GM23338 (cell line): ENCODE measurements around the gene NFIA. TPM values are rescaled to one million over a fixed set of nuclear protein-coding genes. Genes with fewer than 3 reads are reported as not detected.

Source experiments
- ATAC-seq: fragments of 200-7000 bp; cut with Tn5 transposase; 3 replicates; pipeline ENCODE4 v1.9.1; 2020
- DNase-seq: peaks from one replicate; pipeline ENCODE4 v3.0.0-alpha.2; 2015; ENCODE audit warnings: low spot score
- H2AFZ ChIP-seq: fragments of 200-600 bp; sonication (generic); 2 replicates; pipeline ENCODE4 v1.8.0; 2016; ENCODE audit warnings: antibody characterized with exemption, mild to moderate bottlenecking, moderate library complexity
- H3F3A ChIP-seq: fragments of 200-600 bp; sonication (generic); replicated peaks from 2 replicates; pipeline ENCODE4 v1.8.0; 2017; ENCODE audit warnings: antibody characterized with exemption, mixed run types, low read depth
- H3K27ac ChIP-seq: fragments of 200-600 bp; sonication (generic); 2 replicates; pipeline ENCODE4 v1.6.1; 2016; ENCODE audit warnings: low read depth
- H3K27me3 ChIP-seq: fragments of 200-600 bp; sonication (generic); 2 replicates; pipeline ENCODE4 v1.8.0; 2016; ENCODE audit warnings: mild to moderate bottlenecking, mixed run types, moderate library complexity; ENCODE audit not compliant: insufficient read depth
- H3K36me3 ChIP-seq: fragments of 200-600 bp; sonication (generic); 2 replicates; pipeline ENCODE4 v1.8.0; 2016; ENCODE audit warnings: mild to moderate bottlenecking; ENCODE audit not compliant: insufficient read depth
- H3K4me1 ChIP-seq: fragments of 200-600 bp; sonication (generic); 2 replicates; pipeline ENCODE4 v1.8.0; 2016; ENCODE audit warnings: mild to moderate bottlenecking, moderate library complexity; ENCODE audit not compliant: insufficient read depth
- H3K4me2 ChIP-seq: fragments of 200-600 bp; sonication (generic); 2 replicates; pipeline ENCODE4 v1.7.1; 2017; ENCODE audit warnings: mixed run types
- H3K4me3 ChIP-seq: fragments of 200-600 bp; sonication (generic); 2 replicates; pipeline ENCODE4 v1.6.1; 2016; ENCODE audit warnings: mixed run types
- H3K79me2 ChIP-seq: fragments of 200-600 bp; sonication (generic); replicated peaks from 2 replicates; pipeline ENCODE4 v1.8.0; 2017; ENCODE audit warnings: mild to moderate bottlenecking; ENCODE audit not compliant: insufficient read depth
- H3K9me2 ChIP-seq: fragments of 200-600 bp; sonication (generic); 2 replicates; pipeline ENCODE4 v1.8.0; 2017; ENCODE audit not compliant: insufficient read depth
- H4K20me1 ChIP-seq: fragments of 200-600 bp; sonication (generic); replicated peaks from 2 replicates; pipeline ENCODE4 v1.8.0; 2017; ENCODE audit warnings: mild to moderate bottlenecking; ENCODE audit not compliant: insufficient read depth
- H3K27ac Mint-ChIP-seq: 2 replicates; pipeline ENCODE4 v1.8.0; 2020; ENCODE audit warnings: inconsistent platforms, mild to moderate bottlenecking, moderate library complexity, mixed read lengths
- H3K27me3 Mint-ChIP-seq: 3 replicates; pipeline ENCODE4 v1.8.0; 2022; ENCODE audit warnings: low read depth, mild to moderate bottlenecking, moderate library complexity, mixed read lengths, inconsistent platforms; ENCODE audit not compliant: insufficient read depth, poor library complexity
- H3K36me3 Mint-ChIP-seq: 3 replicates; pipeline ENCODE4 v1.8.0; 2021; ENCODE audit warnings: low read depth, mild to moderate bottlenecking, inconsistent platforms, moderate library complexity, mixed read lengths
- H3K4me1 Mint-ChIP-seq: 3 replicates; pipeline ENCODE4 v1.8.0; 2020; ENCODE audit warnings: mild to moderate bottlenecking, inconsistent platforms, mixed read lengths
- H3K4me3 Mint-ChIP-seq: 3 replicates; pipeline ENCODE4 v1.8.0; 2021; ENCODE audit warnings: moderate library complexity, mild to moderate bottlenecking, inconsistent platforms, mixed read lengths
- H3K9me3 Mint-ChIP-seq: 3 replicates; pipeline ENCODE4 v1.8.0; 2020; ENCODE audit warnings: moderate library complexity, mild to moderate bottlenecking, inconsistent platforms, mixed read lengths
- CREB1 ChIP-seq: fragments of 250-450 bp; sonication (Bioruptor Pico); IDR thresholded peaks from 2 replicates; pipeline ENCODE4 v1.5.0; 2020; ENCODE audit warnings: low read depth, mild to moderate bottlenecking, moderate library complexity
- CTCF ChIP-seq, 2 experiments: fragments of 200-600 bp in 1 of 2; sonication (generic) in 1 of 2; conservative IDR thresholded peaks; 2 replicates each; pipeline versions ENCODE4 v1.5.1 to v1.6.1; 2016 to 2017; ENCODE audit warnings: antibody characterized with exemption in 2 of 2, low read depth in 2 of 2, mild to moderate bottlenecking in 2 of 2, moderate library complexity in 1 of 2
- ETS1 ChIP-seq: IDR thresholded peaks from 2 replicates; pipeline ENCODE4 v1.6.1; 2016; ENCODE audit warnings: antibody characterized with exemption
- EZH2 ChIP-seq: fragments of 200-600 bp; sonication (generic); IDR thresholded peaks from one replicate; pipeline ENCODE4 v1.8.0; 2017; ENCODE audit warnings: antibody characterized with exemption, mild to moderate bottlenecking, low read depth; ENCODE audit not compliant: unreplicated experiment
- EZH2phosphoT487 ChIP-seq: fragments of 200-600 bp; sonication (generic); IDR thresholded peaks from one replicate; pipeline ENCODE4 v1.8.1; 2018; ENCODE audit warnings: antibody characterized with exemption; ENCODE audit not compliant: unreplicated experiment
- JUNB ChIP-seq: IDR thresholded peaks from one replicate; pipeline ENCODE4 v1.6.1; 2016; ENCODE audit warnings: antibody characterized with exemption; ENCODE audit not compliant: unreplicated experiment
- NANOG ChIP-seq: IDR thresholded peaks from 2 replicates; pipeline ENCODE4 v1.6.1; 2016; ENCODE audit warnings: antibody characterized with exemption, borderline replicate concordance
- POLR2AphosphoS5 ChIP-seq: IDR thresholded peaks from 2 replicates; pipeline ENCODE4 v1.6.1; 2016; ENCODE audit warnings: antibody characterized with exemption, low read depth
- STAT1 ChIP-seq: IDR thresholded peaks from one replicate; pipeline ENCODE4 v1.6.1; 2016; ENCODE audit warnings: antibody characterized with exemption; ENCODE audit not compliant: unreplicated experiment
- ZNF114 ChIP-seq: fragments of 250-450 bp; sonication (Bioruptor Pico); IDR thresholded peaks from 2 replicates; pipeline ENCODE4 v1.5.0; 2020; ENCODE audit warnings: mild to moderate bottlenecking, moderate library complexity
- ZNF331 ChIP-seq: fragments of 250-450 bp; sonication (Bioruptor Pico); IDR thresholded peaks from 2 replicates; pipeline ENCODE4 v1.5.0; 2020; ENCODE audit warnings: low read depth, mild to moderate bottlenecking, moderate library complexity
- ZNF462 ChIP-seq: fragments of 250-450 bp; sonication (Bioruptor Pico); IDR thresholded peaks from 2 replicates; pipeline ENCODE4 v1.5.0; 2020; ENCODE audit warnings: mild to moderate bottlenecking, moderate library complexity
- polyA plus RNA-seq: library from polyadenylated mRNA; unstranded; fragments of >200 nt; fragmentation: Nextera tagmentation; extraction: Ambion mirVana; gene quantifications from 2 replicates; pipeline ENCODE4 v1.2.1, GENCODE V29; 2016
- total RNA-seq: library from RNA; depleted of rRNA; stranded (reverse); fragments of >200 nt; shearing (Covaris generic); gene quantifications from 2 replicates; pipeline ENCODE4 v1.2.3, GENCODE V29; 2014

NFIA gene
- total and polyA plus RNA-seq, 2 experiments from 2014 or later, result 0.97 to 2.3 TPM

DNA sequence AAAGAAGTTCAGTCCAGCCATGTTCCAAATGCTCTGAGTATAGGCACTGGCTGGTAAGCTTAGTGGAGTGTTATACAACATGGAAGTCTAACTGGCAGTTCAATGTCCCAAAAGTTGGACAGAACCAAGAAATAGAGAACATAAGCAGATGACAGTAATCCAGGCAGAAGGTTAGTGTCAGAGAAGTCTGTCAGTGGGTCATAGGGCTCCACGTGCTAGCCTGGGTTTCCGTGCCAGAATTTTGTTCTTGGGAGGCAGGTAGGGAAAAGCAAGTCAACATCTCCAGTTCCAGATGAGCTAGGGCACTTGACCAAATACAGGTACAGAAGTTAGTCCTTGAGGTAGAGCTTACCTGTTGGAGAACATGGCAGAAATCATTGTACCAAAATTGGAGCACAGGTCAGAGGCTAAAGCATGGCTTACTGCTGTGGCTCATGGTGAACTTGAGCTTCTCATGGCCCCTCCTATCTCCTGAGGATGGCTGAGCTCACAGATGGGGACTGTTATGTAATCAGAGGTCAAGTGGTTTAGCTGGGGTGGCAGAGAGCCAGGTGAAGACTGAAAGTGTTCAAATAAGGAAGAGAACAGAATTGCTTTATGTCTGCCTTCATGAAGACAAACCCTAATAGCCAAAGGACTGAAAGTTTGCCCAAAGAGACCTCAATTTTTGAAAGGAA is 170.8 kb downstream of the NFIA start (continued):
- TF ChIP-seq CTCF (conservative IDR thresholded peaks at IDR 0.05; ENCODE audit: low read depth in 2 of 2) (no peak), EZH2 (no peak), STAT1 (no peak), EZH2phosphoT487 (no peak)

DNA sequence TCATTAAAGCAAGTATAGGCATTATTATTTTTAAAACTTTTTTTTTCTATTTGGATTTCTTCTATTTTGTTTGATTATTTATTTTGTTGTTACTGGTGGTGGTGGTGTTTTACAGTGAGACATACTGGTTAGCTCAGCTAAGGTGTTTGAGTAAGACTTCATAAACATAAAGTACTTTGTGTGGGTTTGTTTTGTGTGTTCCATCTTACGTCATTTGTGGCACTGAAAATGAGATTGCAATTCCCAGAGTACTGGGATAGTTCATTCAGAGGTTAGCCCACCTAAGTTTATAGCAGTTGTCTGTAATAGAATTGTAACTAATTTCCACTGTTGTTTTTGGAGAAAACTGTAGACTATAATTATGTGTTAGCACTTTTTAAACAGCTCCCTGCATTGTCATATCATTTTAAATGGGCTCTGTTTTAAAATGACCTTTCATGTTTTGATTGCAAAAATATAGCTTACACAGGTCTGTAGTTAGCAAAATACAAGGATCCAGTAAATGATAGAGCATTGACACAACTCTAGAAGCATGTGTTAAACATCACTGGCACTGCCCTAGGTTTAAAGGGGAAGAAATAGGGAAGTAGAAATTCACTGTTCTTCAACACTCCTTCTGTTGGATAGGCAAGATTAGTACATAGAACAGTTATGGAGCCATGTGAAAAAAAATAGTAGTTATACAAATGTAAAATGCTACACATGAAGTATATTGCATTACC is 171.7 kb downstream of the NFIA start:
- Histone ChIP-seq H4K20me1 (no peaks in the 10 kb centered on the region), H3K4me3 (no peak overlapping the region), H3K4me2 (no peak overlapping the region), H3K4me1 (peaks cover 15% of the 10 kb centered on the region), H3K36me3 (no peaks in the 10 kb centered on the region), H3K27ac (no peak overlapping the region), H3F3A (no peaks in the 10 kb centered on the region), H3K27me3 (no peaks in the 10 kb centered on the region), H2AFZ (no peak overlapping the region), H3K79me2 (no peaks in the 10 kb centered on the region), H3K9me2 (no peaks in the 10 kb centered on the region; the same call in 1 of the 2 replicates)
- DNase-seq, result no peak
- H3K4me1 Mint-ChIP-seq, result peaks cover 32% of the 10 kb centered on the region
- no peak overlapping the region for H3K27ac Mint-ChIP-seq
- no peak overlapping the region for H3K4me3 Mint-ChIP-seq
- H3K36me3 Mint-ChIP-seq, result no peaks in the 10 kb centered on the region
- H3K9me3 Mint-ChIP-seq, result no peaks in the 10 kb centered on the region
- ATAC-seq, result no peak
- H3K27me3 Mint-ChIP-seq, result peaks cover 2% of the 10 kb centered on the region
- TF ChIP-seq ZNF462 (CRISPR knock-in tag), result no peak
- TF ChIP-seq NANOG, result no peak
- no peak for TF ChIP-seq ZNF331 (CRISPR knock-in tag)
- TF ChIP-seq POLR2AphosphoS5, result no peak
- no peak for TF ChIP-seq STAT1
- TF ChIP-seq ZNF114 (CRISPR knock-in tag), result no peak
- no peak for TF ChIP-seq EZH2phosphoT487
- no peak for TF ChIP-seq CTCF (conservative IDR thresholded peaks at IDR 0.05; ENCODE audit: low read depth in 2 of 2)
- TF ChIP-seq JUNB, result no peak
- TF ChIP-seq EZH2, result no peak
- TF ChIP-seq CREB1, result no peak
- no peak for TF ChIP-seq ETS1
